HepG2 (cell line): Measurements from ENCODE around the gene CYP26A1. TPM values are rescaled to one million over a fixed set of nuclear protein-coding genes. Genes with fewer than 3 reads are reported as not detected.
A peak's percentile ranks its signal among the peaks of the same experiment; 100 is the strongest.

Source experiments
- BATF2 ChIP-seq: sonication (generic); formaldehyde crosslinking; IDR thresholded peaks from 2 replicates; pipeline ENCODE4 v1.8.0; 2022; ENCODE audit warnings: mild to moderate bottlenecking, missing genetic modification reagents, moderate library complexity
- CHD2 ChIP-seq: IDR thresholded peaks from 2 replicates; pipeline ENCODE4 v1.6.1; 2011; ENCODE audit warnings: low read depth, low read length, improper control_type of control experiment
- CREM ChIP-seq, 2 experiments: sonication (generic) in 1 of 2; formaldehyde crosslinking in 1 of 2; IDR thresholded peaks; 2 replicates each; pipeline versions ENCODE4 v1.4.0 to v1.6.1; 2016 to 2020; ENCODE audit warnings: antibody characterized with exemption in 1 of 2, mild to moderate bottlenecking in 1 of 2, missing genetic modification reagents in 1 of 2
- DMTF1 ChIP-seq: sonication (generic); formaldehyde crosslinking; IDR thresholded peaks from 2 replicates; pipeline ENCODE4 v1.4.0; 2020; ENCODE audit warnings: mild to moderate bottlenecking, missing genetic modification reagents
- ETS1 ChIP-seq: sonication (generic); formaldehyde crosslinking; IDR thresholded peaks from 2 replicates; pipeline ENCODE4 v1.4.0; 2020; ENCODE audit warnings: missing genetic modification reagents
- FOXK2 ChIP-seq: fragments of 450-650 bp; IDR thresholded peaks from 2 replicates; pipeline ENCODE4 v1.6.1; 2016
- FOXM1 ChIP-seq: sonication (generic); formaldehyde crosslinking; IDR thresholded peaks from 2 replicates; pipeline ENCODE4 v1.5.0; 2020; ENCODE audit warnings: missing genetic modification reagents
- GABPA ChIP-seq, 2 experiments: IDR thresholded peaks; 2 replicates each; pipeline ENCODE4 v1.6.1; 2011 to 2016; ENCODE audit warnings: low read depth in 2 of 2, low read length in 1 of 2, missing biosample characterization in 1 of 2, missing genetic modification characterization in 1 of 2
- HDAC6 ChIP-seq: fragments of 200-600 bp; sonication (generic); IDR thresholded peaks from 2 replicates; pipeline ENCODE4 v1.7.0; 2017; ENCODE audit warnings: mild to moderate bottlenecking, antibody characterized with exemption, low read length, low read depth
- HNRNPH1 ChIP-seq: fragments of 200-400 bp; formaldehyde crosslinking; optimal IDR thresholded peaks from 2 replicates; pipeline ENCODE3; 2017; ENCODE audit warnings: mild to moderate bottlenecking, low read depth, low read length
- HNRNPUL1 ChIP-seq: fragments of 200-400 bp; formaldehyde crosslinking; IDR thresholded peaks from 2 replicates; pipeline ENCODE4 v1.6.1; 2017; ENCODE audit warnings: low read depth, mild to moderate bottlenecking, low read length, moderate library complexity
- MBD4 ChIP-seq: IDR thresholded peaks from 2 replicates; pipeline ENCODE4 v1.6.1; 2012; ENCODE audit warnings: low read length, inconsistent platforms, borderline replicate concordance
- MED1 ChIP-seq: sonication (generic); formaldehyde crosslinking; IDR thresholded peaks from 2 replicates; pipeline ENCODE4 v1.4.0; 2020; ENCODE audit warnings: missing genetic modification reagents
- MLLT10 ChIP-seq: sonication (generic); formaldehyde crosslinking; IDR thresholded peaks from 2 replicates; pipeline ENCODE4 v1.4.0; 2020; ENCODE audit warnings: missing genetic modification reagents
- NFKB2 ChIP-seq: sonication (generic); formaldehyde crosslinking; IDR thresholded peaks from 2 replicates; pipeline ENCODE4 v1.4.0; 2020; ENCODE audit warnings: missing genetic modification reagents, borderline replicate concordance
- NR2F6 ChIP-seq, 2 experiments: IDR thresholded peaks; 2 replicates each; pipeline ENCODE4 v1.6.1; 2016; ENCODE audit warnings: antibody characterized with exemption in 1 of 2, mild to moderate bottlenecking in 1 of 2
- RARA ChIP-seq: IDR thresholded peaks from 2 replicates; pipeline ENCODE4 v1.6.1; 2016; ENCODE audit warnings: missing genetic modification reagents, missing compliant biosample characterization
- SNAI1 ChIP-seq: sonication (generic); formaldehyde crosslinking; IDR thresholded peaks from 2 replicates; pipeline ENCODE4 v1.5.0; 2020; ENCODE audit warnings: mild to moderate bottlenecking, missing genetic modification reagents, borderline replicate concordance
- TBX2 ChIP-seq: sonication (generic); formaldehyde crosslinking; IDR thresholded peaks from 2 replicates; pipeline ENCODE4 v1.5.0; 2020; ENCODE audit warnings: missing genetic modification reagents, mild to moderate bottlenecking, borderline replicate concordance
- TMF1 ChIP-seq: sonication (generic); formaldehyde crosslinking; IDR thresholded peaks from 2 replicates; pipeline ENCODE4 v1.8.1; 2022; ENCODE audit warnings: low read depth, missing genetic modification reagents
- TRIM22 ChIP-seq: fragments of 450-650 bp; IDR thresholded peaks from 2 replicates; pipeline ENCODE4 v1.6.1; 2017
- ZMYM3 ChIP-seq: sonication (generic); formaldehyde crosslinking; IDR thresholded peaks from 2 replicates; pipeline ENCODE4 v1.5.1; 2020; ENCODE audit warnings: mild to moderate bottlenecking, missing genetic modification reagents
- ZNF672 ChIP-seq: sonication (generic); formaldehyde crosslinking; IDR thresholded peaks from 2 replicates; pipeline ENCODE4 v1.8.1; 2022; ENCODE audit warnings: missing genetic modification reagents
- ZNF816 ChIP-seq: sonication (generic); formaldehyde crosslinking; IDR thresholded peaks from 2 replicates; pipeline ENCODE4 v1.8.0; 2022; ENCODE audit warnings: missing genetic modification reagents, mild to moderate bottlenecking, borderline replicate concordance
- polyA plus RNA-seq, 8 experiments: library from polyadenylated mRNA; depleted of rRNA in 3 of 8; stranded (reverse) in 7 of 8; unstranded in 1 of 8; fragments of >200 nt; fragmentation: Illumina TruSeq in 4 of 8; extraction: Trizol in 4 of 8; gene quantifications; 2 replicates each; pipeline versions ENCODE4 v1.2.1 to v1.2.3, GENCODE V29; 2011 to 2016; ENCODE audit warnings: low read depth in 4 of 8, missing spikeins in 1 of 8, mixed read lengths in 1 of 8; ENCODE audit not compliant: insufficient read depth in 1 of 8
- total RNA-seq, 5 experiments: library from RNA; depleted of rRNA; stranded (reverse); fragments of >200 nt; fragmentation: Illumina TruSeq; extraction: Trizol; gene quantifications; 2 replicates each; pipeline ENCODE4 v1.2.3, GENCODE V29; 2016; ENCODE audit warnings: low read depth in 1 of 5

Gene CYP26A1
- total and polyA plus RNA-seq, 2 of the 13 experiments (the other 11 are each of a cell fraction or from before 2014, with no cell fraction given) = 0.15 TPM; not detected in 1

- TF ChIP-seq BATF2 (CRISPR knock-in tag) = no peak
- no peak for TF ChIP-seq DMTF1 (CRISPR knock-in tag)
- no peak for TF ChIP-seq FOXM1 (CRISPR knock-in tag)
- TF ChIP-seq RARA (CRISPR knock-in tag) = peak; percentile 99
- TF ChIP-seq ETS1 (CRISPR knock-in tag) = no peak
- TF ChIP-seq TRIM22 = no peak
- no peak for TF ChIP-seq HNRNPUL1
- TF ChIP-seq GABPA (IDR thresholded peaks at IDR 0.05; ENCODE audit: low read depth, low read length) = no peak
- TF ChIP-seq GABPA (CRISPR knock-in tag; IDR thresholded peaks at IDR 0.05; ENCODE audit: low read depth) = no peak; the same call in 1 of the 2 replicates
- no peak for TF ChIP-seq ZMYM3 (CRISPR knock-in tag)
- TF ChIP-seq TBX2 (CRISPR knock-in tag) = peak; percentile 74
- TF ChIP-seq MLLT10 = no peak
- TF ChIP-seq MED1 (CRISPR knock-in tag) = peak; percentile 84
- no peak for TF ChIP-seq TMF1
- TF ChIP-seq ZNF672 (CRISPR knock-in tag) = no peak
- peak; percentile 85; the same call in 1 of the 2 replicates for TF ChIP-seq MBD4
- TF ChIP-seq HNRNPH1 = no peak
- no peak for TF ChIP-seq NFKB2 (CRISPR knock-in tag)
- peak; percentile 91 for TF ChIP-seq FOXK2
- TF ChIP-seq ZNF816 (CRISPR knock-in tag) = 0 out of 2 replicates have a peak, but pooled peaks have one; percentile 32
- TF ChIP-seq HDAC6 = no peak
- TF ChIP-seq CHD2 = no peak
- TF ChIP-seq SNAI1 = no peak
- peak; percentile 88 for TF ChIP-seq CREM (IDR thresholded peaks at IDR 0.05)
- TF ChIP-seq CREM (CRISPR knock-in tag; IDR thresholded peaks at IDR 0.05) = no peak
- TF ChIP-seq NR2F6 (IDR thresholded peaks at IDR 0.05) = peak; percentile 98
- peak; percentile 97 for TF ChIP-seq NR2F6 (CRISPR knock-in tag; IDR thresholded peaks at IDR 0.05)
Observed at GRCh38 chr10:93106631-93107072, 33.0 kb downstream of the CYP26A1 start (continued).
